ENCODE data around the gene NR4A3.

NR4A3 gene

GRCh38 chr9:99894826-99895225, 73.1 kb downstream of the NR4A3 start:
- H3K4me2 ChIP-seq (ENCODE audit: low read length): no peak overlapping the region
- no peak overlapping the region for H3K9ac ChIP-seq (ENCODE audit: low read length)
- H2AFZ ChIP-seq (ENCODE audit: low read depth, low read length): no peak overlapping the region
- peaks cover 9% of the 10 kb centered on the region for H3K4me1 ChIP-seq (ENCODE audit: low read length)
- TF ChIP-seq CTCF (IDR thresholded peaks at IDR 0.05; ENCODE audit: low read depth, low read length) (no peak), EZH2phosphoT487 (IDR thresholded peaks at IDR 0.05; ENCODE audit: low read depth) (no peak)
- H3K27me3 ChIP-seq (ENCODE audit: low read depth, low read length): no peaks in the 10 kb centered on the region
- no peaks in the 10 kb centered on the region for H3K79me2 ChIP-seq (ENCODE audit: low read length)
- H3K9me3 ChIP-seq (ENCODE audit: insufficient read depth, low read length): no peaks in the 10 kb centered on the region
- no peaks in the 10 kb centered on the region for H3K36me3 ChIP-seq (replicated peaks; ENCODE audit: low read depth, low read length)
- H3K4me3 ChIP-seq (ENCODE audit: low read length): no peak overlapping the region
- H3K27ac ChIP-seq (ENCODE audit: low read length): no peak overlapping the region
- H4K20me1 ChIP-seq (ENCODE audit: insufficient read depth, low read length): no peaks in the 10 kb centered on the region

GRCh38 chr9:99895510-99895909, 73.8 kb downstream of the NR4A3 start:
- H3K4me3 ChIP-seq (ENCODE audit: low read length): no peak overlapping the region
- H3K9me3 ChIP-seq (ENCODE audit: insufficient read depth, low read length): no peaks in the 10 kb centered on the region
- H3K4me1 ChIP-seq (ENCODE audit: low read length): peaks cover 9% of the 10 kb centered on the region
- no peaks in the 10 kb centered on the region for H3K36me3 ChIP-seq (replicated peaks; ENCODE audit: low read depth, low read length)
- no peak overlapping the region for H3K9ac ChIP-seq (ENCODE audit: low read length)
- H4K20me1 ChIP-seq (ENCODE audit: insufficient read depth, low read length): no peaks in the 10 kb centered on the region
- no peak overlapping the region for H3K4me2 ChIP-seq (ENCODE audit: low read length)
- H3K27me3 ChIP-seq (ENCODE audit: low read depth, low read length): no peaks in the 10 kb centered on the region
- no peak overlapping the region for H3K27ac ChIP-seq (ENCODE audit: low read length)
- H2AFZ ChIP-seq (ENCODE audit: low read depth, low read length): no peak overlapping the region
- TF ChIP-seq CTCF (IDR thresholded peaks at IDR 0.05; ENCODE audit: low read depth, low read length) (no peak), EZH2phosphoT487 (IDR thresholded peaks at IDR 0.05; ENCODE audit: low read depth) (no peak)
- H3K79me2 ChIP-seq (ENCODE audit: low read length): no peaks in the 10 kb centered on the region

GRCh38 chr9:99896119-99896518, 74.4 kb downstream of the NR4A3 start:
- Histone ChIP-seq H3K4me2 (ENCODE audit: low read length) (no peak overlapping the region), H3K79me2 (ENCODE audit: low read length) (no peaks in the 10 kb centered on the region), H3K36me3 (replicated peaks; ENCODE audit: low read depth, low read length) (no peaks in the 10 kb centered on the region), H3K9ac (ENCODE audit: low read length) (no peak overlapping the region), H3K4me3 (ENCODE audit: low read length) (no peak overlapping the region), H3K4me1 (ENCODE audit: low read length) (peaks cover 9% of the 10 kb centered on the region), H3K27me3 (ENCODE audit: low read depth, low read length) (no peaks in the 10 kb centered on the region), H3K9me3 (ENCODE audit: insufficient read depth, low read length) (no peaks in the 10 kb centered on the region), H4K20me1 (ENCODE audit: insufficient read depth, low read length) (no peaks in the 10 kb centered on the region), H2AFZ (ENCODE audit: low read depth, low read length) (no peak overlapping the region), H3K27ac (ENCODE audit: low read length) (no peak overlapping the region)
- TF ChIP-seq CTCF (IDR thresholded peaks at IDR 0.05; ENCODE audit: low read depth, low read length): no peak
- no peak for TF ChIP-seq EZH2phosphoT487 (IDR thresholded peaks at IDR 0.05; ENCODE audit: low read depth)

DNA sequence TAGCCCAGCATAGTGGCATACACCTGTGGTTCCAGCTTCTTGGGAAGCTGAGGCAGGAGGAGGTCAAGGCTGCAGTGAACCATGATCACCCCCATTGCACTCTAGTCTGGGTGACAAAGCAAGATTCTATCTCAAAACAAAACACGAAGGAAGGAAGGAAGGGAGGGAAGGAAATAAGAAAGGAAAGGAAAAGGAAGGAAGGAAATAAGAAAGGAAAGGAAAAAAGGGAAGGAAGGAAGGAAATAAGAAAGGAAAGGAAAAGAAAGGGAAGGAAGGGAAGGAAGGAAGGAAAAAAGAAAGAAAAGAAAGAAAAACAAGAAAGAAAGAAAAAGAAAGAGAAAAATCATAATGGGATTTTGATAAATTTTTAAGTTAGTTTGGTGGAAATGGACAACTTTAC, 81.7 kb downstream of the NR4A3 start:
- TF ChIP-seq EZH2phosphoT487 (IDR thresholded peaks at IDR 0.05; ENCODE audit: low read depth) (no peak), CTCF (IDR thresholded peaks at IDR 0.05; ENCODE audit: low read depth, low read length) (no peak)
- Histone ChIP-seq H3K9me3 (ENCODE audit: insufficient read depth, low read length) (no peaks in the 10 kb centered on the region), H3K27ac (ENCODE audit: low read length) (no peak overlapping the region), H3K79me2 (ENCODE audit: low read length) (peaks cover 15% of the 10 kb centered on the region), H3K4me1 (ENCODE audit: low read length) (peaks cover 12% of the 10 kb centered on the region), H3K27me3 (ENCODE audit: low read depth, low read length) (no peaks in the 10 kb centered on the region), H3K4me2 (ENCODE audit: low read length) (no peak overlapping the region), H3K36me3 (replicated peaks; ENCODE audit: low read depth, low read length) (no peaks in the 10 kb centered on the region), H2AFZ (ENCODE audit: low read depth, low read length) (no peak overlapping the region), H3K9ac (ENCODE audit: low read length) (no peak overlapping the region), H3K4me3 (ENCODE audit: low read length) (no peak overlapping the region), H4K20me1 (ENCODE audit: insufficient read depth, low read length) (no peaks in the 10 kb centered on the region)

Measured in OCI-LY3 (cell line).